Panc1 (cell line): ENCODE measurements around the gene LRGUK. TPM values are rescaled to one million over a fixed set of nuclear protein-coding genes. Genes with fewer than 3 reads are reported as not detected.

Experiments
- ATAC-seq: fragments of 200-7000 bp; cut with Tn5 transposase; 2 replicates; pipeline ENCODE4 v1.9.1; 2020; ENCODE audit warnings: mild to moderate bottlenecking, moderate library complexity
- BruUV-seq: library from RNA; stranded (reverse); fragments of 400-500 nt; replicated peaks from 2 replicates; lab custom pipeline; 2021; lab: Mats Ljungman, UMichigan
- CTCF ChIA-PET: fragments of 300-600 bp; sonication (Branson Sonifier 250); formaldehyde crosslinking; loops from one replicate; lab custom pipeline; 2022; ENCODE audit warnings: antibody characterized with exemption; lab: Charles Lee
- POLR2A ChIA-PET: fragments of 300-600 bp; sonication (Branson Sonifier 250); formaldehyde crosslinking; loops from one replicate; lab custom pipeline; 2022; ENCODE audit warnings: antibody characterized with exemption; lab: Charles Lee
- DNase-seq: peaks from one replicate; pipeline ENCODE4 v3.0.0-alpha.2; 2010; ENCODE audit warnings: low read depth, low spot score
- H3K27ac ChIP-seq: 2 replicates; pipeline ENCODE4 v1.5.1; 2011; ENCODE audit warnings: mild to moderate bottlenecking, low read length, inconsistent platforms
- H3K27me3 ChIP-seq: fragments of 200-500 bp; sonication (Bioruptor generic); 2 replicates; pipeline ENCODE4 v1.6.0; 2014; ENCODE audit warnings: low read length, inconsistent platforms; ENCODE audit not compliant: control insufficient read depth, insufficient read depth
- H3K36me3 ChIP-seq: fragments of 200-500 bp; sonication (Bioruptor generic); 2 replicates; pipeline ENCODE4 v1.5.1; 2014; ENCODE audit warnings: inconsistent platforms, mild to moderate bottlenecking, low read length, moderate library complexity; ENCODE audit not compliant: control insufficient read depth, insufficient read depth
- H3K4me1 ChIP-seq: 2 replicates; pipeline ENCODE4 v1.5.1; 2011; ENCODE audit warnings: inconsistent platforms, mild to moderate bottlenecking, low read length, moderate library complexity; ENCODE audit not compliant: control insufficient read depth, insufficient read depth
- H3K4me3 ChIP-seq, 2 experiments: 2 replicates each; pipeline ENCODE4 v1.5.1; 2011 to 2012; ENCODE audit warnings: low read depth in 2 of 2, low read length in 2 of 2, mild to moderate bottlenecking in 2 of 2, inconsistent platforms in 1 of 2, moderate library complexity in 1 of 2
- H3K9me3 ChIP-seq: fragments of 200-500 bp; sonication (Bioruptor generic); 2 replicates; pipeline ENCODE4 v1.5.1; 2014; ENCODE audit warnings: low read depth, mild to moderate bottlenecking, inconsistent platforms, low read length, moderate library complexity; ENCODE audit not compliant: control insufficient read depth, insufficient read depth
- CTCF ChIP-seq: fragments of 450-650 bp; IDR thresholded peaks from 2 replicates; pipeline ENCODE4 v1.5.1; 2017; ENCODE audit warnings: mild to moderate bottlenecking
- POLR2AphosphoS5 ChIP-seq: IDR thresholded peaks from 2 replicates; pipeline ENCODE4 v1.6.1; 2012; ENCODE audit warnings: mild to moderate bottlenecking, low read depth, low read length, moderate library complexity
- SIN3A ChIP-seq: IDR thresholded peaks from 2 replicates; pipeline ENCODE4 v1.6.1; 2012; ENCODE audit warnings: low read depth, mild to moderate bottlenecking, low read length, moderate library complexity, borderline replicate concordance; ENCODE audit not compliant: insufficient read depth
- TCF7L2 ChIP-seq: IDR thresholded peaks from 2 replicates; pipeline ENCODE4 v1.6.1; 2011; ENCODE audit warnings: mild to moderate bottlenecking, low read depth, low read length, inconsistent platforms
- in situ Hi-C: cut with HindIII; loops from 2 replicates; pipeline ENCODE4 v1.10.0; 2016; ENCODE audit warnings: low sequenced_read_pairs, low pct_unique_long_range_greater_than_20kb
- intact Hi-C: fragments of 100-400 bp; cut with micrococcal nuclease; formaldehyde crosslinking; loops from one replicate; pipeline ENCODE4 v1.10.0; 2022; ENCODE audit not compliant: unreplicated experiment
- total RNA-seq: library from RNA; stranded (reverse); gene quantifications from one replicate; pipeline ENCODE4 v1.2.1, GENCODE V29; 2021; ENCODE audit not compliant: unreplicated experiment
- TF ChIP-seq, protein P1 (sequence below), 2 experiments: IDR thresholded peaks; 2 replicates each; pipeline ENCODE4 v1.6.1; 2011 to 2012; ENCODE audit warnings: low read depth in 2 of 2, control low read depth in 1 of 2, low read length in 1 of 2, mild to moderate bottlenecking in 1 of 2, moderate library complexity in 1 of 2; ENCODE audit not compliant: insufficient read depth in 1 of 2

Gene LRGUK
- total RNA-seq, 1 experiment from 2014 or later = 0.23 TPM

GRCh38 chr7:134101716-134102115, 25.4 kb upstream of the LRGUK start:
- no peaks in the 10 kb centered on the region for H3K27me3 ChIP-seq
- ChIA-PET CTCF (no interaction called here), POLR2A (no interaction called here)
- no TSS peak for BruUV-seq
- DNase-seq = no peak
- no peaks in the 10 kb centered on the region for H3K9me3 ChIP-seq
- no peak overlapping the region for H3K27ac ChIP-seq
- no peak for ATAC-seq
- intact Hi-C loops (no loop called here), in situ Hi-C loops (no loop called here)
- H3K4me3 ChIP-seq = no peak overlapping the region
- no peaks in the 10 kb centered on the region for H3K4me1 ChIP-seq
- H3K36me3 ChIP-seq = no peaks in the 10 kb centered on the region
- TF ChIP-seq, protein P1, sequence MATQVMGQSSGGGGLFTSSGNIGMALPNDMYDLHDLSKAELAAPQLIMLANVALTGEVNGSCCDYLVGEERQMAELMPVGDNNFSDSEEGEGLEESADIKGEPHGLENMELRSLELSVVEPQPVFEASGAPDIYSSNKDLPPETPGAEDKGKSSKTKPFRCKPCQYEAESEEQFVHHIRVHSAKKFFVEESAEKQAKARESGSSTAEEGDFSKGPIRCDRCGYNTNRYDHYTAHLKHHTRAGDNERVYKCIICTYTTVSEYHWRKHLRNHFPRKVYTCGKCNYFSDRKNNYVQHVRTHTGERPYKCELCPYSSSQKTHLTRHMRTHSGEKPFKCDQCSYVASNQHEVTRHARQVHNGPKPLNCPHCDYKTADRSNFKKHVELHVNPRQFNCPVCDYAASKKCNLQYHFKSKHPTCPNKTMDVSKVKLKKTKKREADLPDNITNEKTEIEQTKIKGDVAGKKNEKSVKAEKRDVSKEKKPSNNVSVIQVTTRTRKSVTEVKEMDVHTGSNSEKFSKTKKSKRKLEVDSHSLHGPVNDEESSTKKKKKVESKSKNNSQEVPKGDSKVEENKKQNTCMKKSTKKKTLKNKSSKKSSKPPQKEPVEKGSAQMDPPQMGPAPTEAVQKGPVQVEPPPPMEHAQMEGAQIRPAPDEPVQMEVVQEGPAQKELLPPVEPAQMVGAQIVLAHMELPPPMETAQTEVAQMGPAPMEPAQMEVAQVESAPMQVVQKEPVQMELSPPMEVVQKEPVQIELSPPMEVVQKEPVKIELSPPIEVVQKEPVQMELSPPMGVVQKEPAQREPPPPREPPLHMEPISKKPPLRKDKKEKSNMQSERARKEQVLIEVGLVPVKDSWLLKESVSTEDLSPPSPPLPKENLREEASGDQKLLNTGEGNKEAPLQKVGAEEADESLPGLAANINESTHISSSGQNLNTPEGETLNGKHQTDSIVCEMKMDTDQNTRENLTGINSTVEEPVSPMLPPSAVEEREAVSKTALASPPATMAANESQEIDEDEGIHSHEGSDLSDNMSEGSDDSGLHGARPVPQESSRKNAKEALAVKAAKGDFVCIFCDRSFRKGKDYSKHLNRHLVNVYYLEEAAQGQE (IDR thresholded peaks at IDR 0.05; ENCODE audit: insufficient read depth in 1 of 2, low read depth in 2 of 2, low read length in 1 of 2) = no peak

DNA sequence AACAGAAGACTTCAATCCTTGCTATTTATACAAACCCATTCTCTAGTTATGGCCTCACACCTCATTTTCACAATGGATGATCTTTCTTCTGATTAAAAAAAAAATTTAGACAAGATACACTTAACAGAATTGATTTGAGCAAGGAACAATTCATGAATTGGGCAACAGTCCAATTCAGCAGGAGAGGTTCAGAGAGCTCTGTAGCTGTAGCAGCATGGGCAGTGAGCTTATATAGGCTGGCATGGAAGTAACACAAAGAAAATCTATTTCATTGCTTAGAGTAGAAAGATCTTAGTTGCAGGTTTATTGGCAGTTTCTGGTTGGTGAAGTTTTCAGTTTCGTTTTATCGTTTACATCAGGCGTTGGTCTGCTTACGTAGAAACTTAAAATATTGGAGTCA, 23.0 kb upstream of the LRGUK start:
- TF ChIP-seq, protein P1 (IDR thresholded peaks at IDR 0.05; ENCODE audit: insufficient read depth in 1 of 2, low read depth in 2 of 2, low read length in 1 of 2) = no peak
- no peak for TF ChIP-seq CTCF
- no peak for TF ChIP-seq POLR2AphosphoS5
- TF ChIP-seq TCF7L2 = no peak
- TF ChIP-seq SIN3A = no peak
- Histone ChIP-seq H3K36me3 (no peaks in the 10 kb centered on the region), H3K9me3 (no peaks in the 10 kb centered on the region), H3K4me3 (no peak overlapping the region), H3K27me3 (no peaks in the 10 kb centered on the region), H3K27ac (no peak overlapping the region), H3K4me1 (no peaks in the 10 kb centered on the region)
- no peak for ATAC-seq
- ChIA-PET CTCF (no interaction called here), POLR2A (interaction anchor here (0.6 kb wide), 1 partner anchor 1013 kb away, joined by 7 read pairs; no protein-coding TSS in a partner anchor)
- intact Hi-C loops = no loop called here
- no TSS peak for BruUV-seq
- no peak for DNase-seq
- in situ Hi-C loops = no loop called here
